ENCODE data around the gene CACNA2D3. TPM values are rescaled to one million over a fixed set of nuclear protein-coding genes. Genes with fewer than 3 reads are reported as not detected.

Gene CACNA2D3
- polyA plus RNA-seq, 1 donor (not counting 4 experiments of a cell fraction or from before 2014, with no cell fraction given), result 0.08 TPM

GRCh38 chr3:54349691-54350090 is 227.3 kb downstream of the CACNA2D3 start:
- FAIRE-seq (no peak), DNase-seq (ENCODE audit: low read depth, low spot score) (no peak)
- no peaks in the 10 kb centered on the region for H3K4me1 ChIP-seq (ENCODE audit: control insufficient read depth, extremely low read depth, insufficient read depth, low read length)
- H3K79me2 ChIP-seq (ENCODE audit: control insufficient read depth, insufficient read depth, low read length), result no peaks in the 10 kb centered on the region
- no peaks in the 10 kb centered on the region for H3K9me1 ChIP-seq (ENCODE audit: control insufficient read depth, extremely low read depth, insufficient read depth, low read length)
- H3K27ac ChIP-seq (ENCODE audit: control insufficient read depth, insufficient read depth, low read length), result no peak overlapping the region
- H3K27me3 ChIP-seq (ENCODE audit: control insufficient read depth, extremely low read depth, insufficient read depth, low read length), result no peaks in the 10 kb centered on the region
- TF ChIP-seq EZH2 (IDR thresholded peaks at IDR 0.05; ENCODE audit: low read length) (no peak), CTCF (optimal IDR thresholded peaks at IDR 0.05 in 1 of 3, IDR thresholded peaks at IDR 0.05 in 1 of 3, conservative IDR thresholded peaks at IDR 0.05 in 1 of 3; ENCODE audit: extremely low read depth in 1 of 3, insufficient read depth in 2 of 3, low read length in 3 of 3) (no peak)
- dilution Hi-C loops (cut with MboI; ENCODE audit: extremely low pct_ligation_motif_present, low sequenced_read_pairs), result no loop called here
- H2AFZ ChIP-seq (ENCODE audit: control insufficient read depth, low read length), result no peak overlapping the region
- H3K9me3 ChIP-seq (ENCODE audit: control insufficient read depth, low read depth, low read length), result no peaks in the 10 kb centered on the region
- no peaks in the 10 kb centered on the region for H3K36me3 ChIP-seq (ENCODE audit: control insufficient read depth in 2 of 2, extremely low read depth in 1 of 2, insufficient read depth in 2 of 2, low read length in 2 of 2)
- H3K4me3 ChIP-seq (ENCODE audit: control insufficient read depth in 2 of 3, extremely low read depth in 1 of 3, insufficient read depth in 2 of 3, low read depth in 1 of 3, low read length in 3 of 3), result no peak overlapping the region
- H4K20me1 ChIP-seq (ENCODE audit: control insufficient read depth, extremely low read depth, insufficient read depth, low read length), result no peaks in the 10 kb centered on the region
- H3K9ac ChIP-seq (ENCODE audit: control insufficient read depth, extremely low read depth, insufficient read depth, low read length), result no peak overlapping the region
- no peak overlapping the region for H3K4me2 ChIP-seq (ENCODE audit: control insufficient read depth, extremely low read depth, insufficient read depth, low read depth, low read length)

- Histone ChIP-seq H3K9ac (ENCODE audit: control insufficient read depth, extremely low read depth, insufficient read depth, low read length) (no peak overlapping the region), H4K20me1 (ENCODE audit: control insufficient read depth, extremely low read depth, insufficient read depth, low read length) (no peaks in the 10 kb centered on the region), H3K79me2 (ENCODE audit: control insufficient read depth, insufficient read depth, low read length) (no peaks in the 10 kb centered on the region), H3K36me3 (ENCODE audit: control insufficient read depth in 2 of 2, extremely low read depth in 1 of 2, insufficient read depth in 2 of 2, low read length in 2 of 2) (no peaks in the 10 kb centered on the region), H3K27me3 (ENCODE audit: control insufficient read depth, extremely low read depth, insufficient read depth, low read length) (no peaks in the 10 kb centered on the region), H3K27ac (ENCODE audit: control insufficient read depth, insufficient read depth, low read length) (no peak overlapping the region), H3K4me1 (ENCODE audit: control insufficient read depth, extremely low read depth, insufficient read depth, low read length) (no peaks in the 10 kb centered on the region), H3K9me3 (ENCODE audit: control insufficient read depth, low read depth, low read length) (no peaks in the 10 kb centered on the region), H2AFZ (ENCODE audit: control insufficient read depth, low read length) (no peak overlapping the region), H3K9me1 (ENCODE audit: control insufficient read depth, extremely low read depth, insufficient read depth, low read length) (no peaks in the 10 kb centered on the region), H3K4me3 (ENCODE audit: control insufficient read depth in 2 of 3, extremely low read depth in 1 of 3, insufficient read depth in 2 of 3, low read depth in 1 of 3, low read length in 3 of 3) (no peak overlapping the region), H3K4me2 (ENCODE audit: control insufficient read depth, extremely low read depth, insufficient read depth, low read depth, low read length) (no peak overlapping the region)
- FAIRE-seq (no peak), DNase-seq (ENCODE audit: low read depth, low spot score) (no peak)
- TF ChIP-seq EZH2 (IDR thresholded peaks at IDR 0.05; ENCODE audit: low read length) (no peak), CTCF (optimal IDR thresholded peaks at IDR 0.05 in 1 of 3, IDR thresholded peaks at IDR 0.05 in 1 of 3, conservative IDR thresholded peaks at IDR 0.05 in 1 of 3; ENCODE audit: extremely low read depth in 1 of 3, insufficient read depth in 2 of 3, low read length in 3 of 3) (no peak)
- dilution Hi-C loops (cut with MboI; ENCODE audit: extremely low pct_ligation_motif_present, low sequenced_read_pairs), result no loop called here
Measured at GRCh38 chr3:54353546-54353945, 231.2 kb downstream of the CACNA2D3 start.
